Sigmoid colon (tissue), 7 donors: Measurements from ENCODE around the gene CPXM2. TPM values are rescaled to one million over a fixed set of nuclear protein-coding genes. Genes with fewer than 3 reads are reported as not detected.
A peak's percentile ranks its signal among the peaks of the same experiment; 100 is the strongest.

Experiments
- DNase-seq: peaks from one replicate; pipeline ENCODE4 v3.0.0-alpha.2; 2019
- H3K27ac ChIP-seq, 4 donors: fragments of 200-600 bp; sonication (generic); one replicate each; pipeline ENCODE4 v1.5.1; 2016 to 2019; ENCODE audit warnings: mild to moderate bottlenecking in 1 of 4
- H3K27me3 ChIP-seq, 3 donors: fragments of 200-600 bp; sonication (generic); one replicate each; pipeline ENCODE4 v1.5.1; 2019; ENCODE audit warnings: mild to moderate bottlenecking in 1 of 3
- H3K36me3 ChIP-seq, 4 donors: fragments of 200-600 bp; sonication (generic); one replicate each; pipeline ENCODE4 v1.5.1; 2016 to 2019
- H3K4me1 ChIP-seq, 4 donors: fragments of 200-600 bp; sonication (generic); one replicate each; pipeline ENCODE4 v1.5.1; 2017 to 2019
- H3K4me3 ChIP-seq, 4 donors: fragments of 200-600 bp; sonication (generic); one replicate each; pipeline ENCODE4 v1.5.1; 2017 to 2019; ENCODE audit warnings: mild to moderate bottlenecking in 2 of 4, moderate library complexity in 1 of 4
- H3K9me3 ChIP-seq, 4 donors: fragments of 200-600 bp in 3 of 4; sonication (generic) in 3 of 4; one replicate each; pipeline versions ENCODE4 v1.5.1 to v1.6.1; 2013 to 2019
- CTCF ChIP-seq, 4 experiments: fragments of 450-650 bp in 3 of 4; fragments of 200-600 bp in 1 of 4; IDR thresholded peaks; one replicate each; pipeline ENCODE4 v1.5.1; 2016 to 2019; ENCODE audit warnings: antibody characterized with exemption in 4 of 4, mild to moderate bottlenecking in 3 of 4, moderate library complexity in 2 of 4
- EP300 ChIP-seq, 4 donors: sonication (generic); formaldehyde crosslinking; IDR thresholded peaks; one replicate each; pipeline ENCODE4 v1.6.1; 2017; ENCODE audit warnings: antibody characterized with exemption in 4 of 4
- POLR2A ChIP-seq, 2 donors: fragments of 450-650 bp; IDR thresholded peaks; one replicate each; pipeline ENCODE4 v1.6.1; 2016; ENCODE audit warnings: antibody characterized with exemption in 2 of 2, mild to moderate bottlenecking in 2 of 2, moderate library complexity in 2 of 2
- POLR2AphosphoS5 ChIP-seq, 4 donors: sonication (generic); formaldehyde crosslinking; IDR thresholded peaks; one replicate each; pipeline ENCODE4 v1.6.1; 2017; ENCODE audit warnings: antibody characterized with exemption in 4 of 4
- WGBS, 2 donors: extraction: QIAGEN DNeasy Blood & Tissue Kit; methylation state at CpG; one replicate each; pipeline ENCODE4 v1.1.7; 2013; 5-methylcytosine and 5-hydroxymethylcytosine counted together
- intact Hi-C: fragments of 100-400 bp; cut with DNase I; formaldehyde crosslinking; loops from one replicate; pipeline ENCODE4 v1.15.1; 2023
- polyA plus RNA-seq, 3 donors: library from polyadenylated mRNA; stranded (reverse); fragments of 200-250 nt; gene quantifications; one replicate each; pipeline ENCODE4 v1.2.3, GENCODE V29; 2013
- total RNA-seq, 4 donors: library from RNA; depleted of rRNA; stranded (reverse); fragments of >200 nt; gene quantifications; one replicate each; pipeline ENCODE4 v1.1.0, GENCODE V29; 2016
- donor health status: healthy with polysubstance abuse.
- donor health status: Bipolar disorder and iron deficiency.
- donor health status: healthy.

CPXM2 gene
- total and polyA plus RNA-seq, 7 donors = 0.69 to 153 (median 48.5) TPM

- H3K27me3 ChIP-seq = no peaks in the 10 kb centered on the region
- H3K4me3 ChIP-seq = no peak overlapping the region
- TF ChIP-seq POLR2AphosphoS5 (IDR thresholded peaks at IDR 0.05) = peak; percentile 98 to 99 (median 99)
- TF ChIP-seq CTCF (IDR thresholded peaks at IDR 0.05) = no peak
- TF ChIP-seq POLR2A (IDR thresholded peaks at IDR 0.05) = no peak
- peak; percentile 94 to 98 (median 98) for TF ChIP-seq EP300 (IDR thresholded peaks at IDR 0.05)
- DNase-seq = peak; percentile 91
- 69 to 83% methylated on average over 6 of the region's 6 CpGs for WGBS, 2 donors
- H3K27ac ChIP-seq = peak overlapping the region; percentile 91 to 97 (median 97)
- H3K4me1 ChIP-seq = peaks cover 0 to 96% (median 86%) of the 10 kb centered on the region in 4 donors
- no peaks in the 10 kb centered on the region for H3K36me3 ChIP-seq
- H3K9me3 ChIP-seq = no peaks in the 10 kb centered on the region
- intact Hi-C loops = loop anchor here (1.0 to 10.0 kb wide), 3 partner anchors 25 to 93 kb away; partner anchors contain the start of gene CPXM2
These were observed 25.7 kb downstream of the CPXM2 start for GRCh38 chr10:123865880-123866279.

DNA sequence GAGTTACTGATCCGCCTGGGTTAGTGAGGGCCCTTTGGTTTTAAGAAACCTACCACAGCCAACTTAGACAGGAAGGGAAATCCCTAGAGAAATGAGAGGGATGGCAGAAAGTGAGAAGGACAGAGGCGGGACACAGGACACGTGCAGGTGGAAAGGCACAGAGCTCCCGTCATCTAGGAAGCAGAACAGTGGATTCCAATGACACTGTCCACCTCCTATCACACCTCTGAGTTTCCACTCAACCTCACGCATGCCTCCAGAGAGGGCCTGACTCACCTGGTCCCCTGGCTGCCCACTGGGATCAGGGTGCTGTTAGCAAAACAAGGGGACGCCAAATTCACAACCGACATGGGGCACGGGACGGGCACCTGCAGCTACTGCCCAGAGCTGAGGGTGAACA lies 26.3 kb downstream of the CPXM2 start:
- peaks cover 0 to 96% (median 86%) of the 10 kb centered on the region in 4 donors for H3K4me1 ChIP-seq

GRCh38 chr10:123864923-123865322 lies 26.7 kb downstream of the CPXM2 start:
- WGBS, 2 donors = 84 to 86% methylated on average over 9 of the region's 9 CpGs
- H3K9me3 ChIP-seq = no peaks in the 10 kb centered on the region
- intact Hi-C loops = loop anchor here (2.0 to 10.0 kb wide), 2 partner anchors 90 to 94 kb away; no protein-coding TSS in a partner anchor
- peaks cover 0 to 96% (median 86%) of the 10 kb centered on the region in 4 donors for H3K4me1 ChIP-seq
- peak; percentile 74 to 87 (median 84) for TF ChIP-seq POLR2AphosphoS5 (IDR thresholded peaks at IDR 0.05)
- peak; percentile 81 to 97 (median 94) for TF ChIP-seq EP300 (IDR thresholded peaks at IDR 0.05)
- TF ChIP-seq CTCF (IDR thresholded peaks at IDR 0.05) = no peak
- no peak for TF ChIP-seq POLR2A (IDR thresholded peaks at IDR 0.05)
- no peaks in the 10 kb centered on the region for H3K36me3 ChIP-seq
- no peak overlapping the region for H3K4me3 ChIP-seq
- peak overlapping the region; percentile 91 to 97 (median 97) for H3K27ac ChIP-seq
- H3K27me3 ChIP-seq = no peaks in the 10 kb centered on the region
- DNase-seq = peak; percentile 95

More for the DNA sequence above, 26.3 kb downstream of the CPXM2 start:
- no peaks in the 10 kb centered on the region for H3K27me3 ChIP-seq
- H3K27ac ChIP-seq = peak overlapping the region; percentile 91 to 97 (median 97)
- WGBS, 2 donors = 87 to 94% methylated on average over 9 of the region's 9 CpGs
- no peak for DNase-seq
- intact Hi-C loops = loop anchor here (2.0 to 10.0 kb wide), 2 partner anchors 91 to 93 kb away; no protein-coding TSS in a partner anchor
- no peaks in the 10 kb centered on the region for H3K9me3 ChIP-seq
- H3K4me3 ChIP-seq = no peak overlapping the region
- no peaks in the 10 kb centered on the region for H3K36me3 ChIP-seq
- no peak for TF ChIP-seq EP300 (IDR thresholded peaks at IDR 0.05)
- no peak for TF ChIP-seq CTCF (IDR thresholded peaks at IDR 0.05)
- no peak for TF ChIP-seq POLR2AphosphoS5 (IDR thresholded peaks at IDR 0.05)
- TF ChIP-seq POLR2A (IDR thresholded peaks at IDR 0.05) = no peak

DNA sequence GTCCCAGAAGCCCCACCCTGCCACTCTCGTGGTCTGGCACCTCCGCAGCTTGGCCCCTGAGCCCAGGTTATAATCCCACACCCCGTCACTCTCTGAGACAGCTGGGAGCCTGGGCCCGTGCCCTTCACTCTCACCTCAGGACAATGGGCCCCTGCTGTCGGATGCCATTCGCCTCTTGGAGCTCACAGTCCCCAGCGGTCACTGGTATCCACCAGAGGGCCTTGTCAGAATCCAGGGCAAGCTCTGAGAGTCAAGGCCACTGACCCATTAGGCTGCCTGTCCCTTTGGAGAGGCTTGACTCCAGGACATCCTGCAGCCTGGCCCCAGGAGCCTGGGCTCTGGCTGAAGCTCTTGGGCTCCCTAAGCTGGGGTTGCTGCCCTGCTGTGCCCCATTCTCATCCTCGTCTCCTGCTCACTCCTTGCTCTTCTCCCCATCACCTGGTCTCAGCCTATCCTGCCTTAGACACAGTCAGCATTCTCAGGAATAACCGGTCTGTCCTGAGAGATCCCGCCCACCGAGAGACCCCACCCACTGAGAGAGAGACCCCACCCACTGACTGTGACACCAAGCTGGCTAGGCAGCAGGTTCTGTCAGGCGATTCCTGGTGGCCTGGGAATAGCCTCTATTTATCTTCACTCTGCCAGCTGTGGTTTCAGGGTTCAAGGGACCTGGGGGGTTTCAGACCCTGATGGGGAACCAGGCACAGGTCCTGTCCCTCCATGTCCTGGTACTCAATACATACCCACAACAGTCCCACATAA lies 27.7 kb downstream of the CPXM2 start:
- H3K27me3 ChIP-seq = no peaks in the 10 kb centered on the region
- 75 to 78% methylated on average over 12 of the region's 12 CpGs for WGBS, 2 donors
- peaks cover 0 to 96% (median 90%) of the 10 kb centered on the region in 4 donors for H3K4me1 ChIP-seq
- no peak overlapping the region for H3K4me3 ChIP-seq
- H3K27ac ChIP-seq = peak overlapping the region; percentile 91 to 97 (median 97)
- H3K9me3 ChIP-seq = no peaks in the 10 kb centered on the region
- no peaks in the 10 kb centered on the region for H3K36me3 ChIP-seq
- DNase-seq = no peak
- no peak for TF ChIP-seq POLR2A (IDR thresholded peaks at IDR 0.05)
- no peak for TF ChIP-seq POLR2AphosphoS5 (IDR thresholded peaks at IDR 0.05)
- TF ChIP-seq EP300 (IDR thresholded peaks at IDR 0.05) = no peak
- no peak for TF ChIP-seq CTCF (IDR thresholded peaks at IDR 0.05)
- intact Hi-C loops = loop anchor here (2.0 to 10.0 kb wide), 2 partner anchors 89 to 95 kb away; no protein-coding TSS in a partner anchor
